ENCODE measurements around the gene CASQ2. TPM values are rescaled to one million over a fixed set of nuclear protein-coding genes. Genes with fewer than 3 reads are reported as not detected.

The CASQ2 gene
- total RNA-seq, 2 donors from 2014 or later: 0.26 TPM; not detected in 1

DNA sequence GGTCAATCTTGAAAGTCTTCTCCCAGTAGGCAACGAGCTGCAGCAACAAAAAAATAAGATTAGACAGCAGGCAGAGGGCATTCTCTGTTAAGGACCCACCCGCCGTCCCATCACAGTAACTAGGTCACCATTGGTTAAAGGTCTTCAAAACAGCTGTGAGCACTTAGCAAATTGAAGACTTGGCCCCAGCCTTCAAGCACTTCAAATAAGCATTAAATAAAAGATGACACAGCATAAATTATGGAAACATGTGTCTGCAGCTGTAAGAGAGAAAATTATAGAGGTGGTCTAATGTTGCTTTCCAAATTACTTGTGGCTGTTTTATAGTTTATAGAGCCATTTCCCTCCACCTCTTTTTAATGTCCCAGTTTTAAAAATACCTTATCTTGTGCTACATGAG, 65.6 kb downstream of the CASQ2 start:
- intact Hi-C loops (cut with DNase I): no loop called here

GRCh38 chr1:115701090-115701489, 67.4 kb downstream of the CASQ2 start:
- Histone ChIP-seq H3K9me3 (no peaks in the 10 kb centered on the region), H3K27me3 (no peaks in the 10 kb centered on the region), H3K4me1 (no peaks in the 10 kb centered on the region), H3K4me3 (no peak overlapping the region), H3K36me3 (replicated peaks in 1 of 2; ENCODE audit: insufficient read depth in 1 of 2, low read depth in 2 of 2) (no peaks in the 10 kb centered on the region), H3K27ac (no peak overlapping the region)
- intact Hi-C loops (cut with DNase I): no loop called here
- no peak for ATAC-seq
- DNase-seq: no peak
- no peak for TF ChIP-seq POLR2A (IDR thresholded peaks at IDR 0.05)
- TF ChIP-seq, protein P1, sequence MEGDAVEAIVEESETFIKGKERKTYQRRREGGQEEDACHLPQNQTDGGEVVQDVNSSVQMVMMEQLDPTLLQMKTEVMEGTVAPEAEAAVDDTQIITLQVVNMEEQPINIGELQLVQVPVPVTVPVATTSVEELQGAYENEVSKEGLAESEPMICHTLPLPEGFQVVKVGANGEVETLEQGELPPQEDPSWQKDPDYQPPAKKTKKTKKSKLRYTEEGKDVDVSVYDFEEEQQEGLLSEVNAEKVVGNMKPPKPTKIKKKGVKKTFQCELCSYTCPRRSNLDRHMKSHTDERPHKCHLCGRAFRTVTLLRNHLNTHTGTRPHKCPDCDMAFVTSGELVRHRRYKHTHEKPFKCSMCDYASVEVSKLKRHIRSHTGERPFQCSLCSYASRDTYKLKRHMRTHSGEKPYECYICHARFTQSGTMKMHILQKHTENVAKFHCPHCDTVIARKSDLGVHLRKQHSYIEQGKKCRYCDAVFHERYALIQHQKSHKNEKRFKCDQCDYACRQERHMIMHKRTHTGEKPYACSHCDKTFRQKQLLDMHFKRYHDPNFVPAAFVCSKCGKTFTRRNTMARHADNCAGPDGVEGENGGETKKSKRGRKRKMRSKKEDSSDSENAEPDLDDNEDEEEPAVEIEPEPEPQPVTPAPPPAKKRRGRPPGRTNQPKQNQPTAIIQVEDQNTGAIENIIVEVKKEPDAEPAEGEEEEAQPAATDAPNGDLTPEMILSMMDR (IDR thresholded peaks at IDR 0.05): no peak
- 62 to 77% methylated on average over 3 of the region's 3 CpGs for WGBS, 2 donors

More for the DNA sequence above, 65.6 kb downstream of the CASQ2 start:
- no peak overlapping the region for H3K4me3 ChIP-seq
- H3K27me3 ChIP-seq: no peaks in the 10 kb centered on the region
- no peak overlapping the region for H3K27ac ChIP-seq
- whole genome bisulfite sequencing, 2 donors: 69 to 72% methylated on average over 3 of the region's 3 CpGs
- no peaks in the 10 kb centered on the region for H3K9me3 ChIP-seq
- no peak for TF ChIP-seq POLR2A (IDR thresholded peaks at IDR 0.05)
- TF ChIP-seq, protein P1 (IDR thresholded peaks at IDR 0.05): no peak
- no peak for DNase-seq
- no peak for ATAC-seq
- H3K4me1 ChIP-seq: no peaks in the 10 kb centered on the region
- no peaks in the 10 kb centered on the region for H3K36me3 ChIP-seq (replicated peaks in 1 of 2; ENCODE audit: insufficient read depth in 1 of 2, low read depth in 2 of 2)

DNA sequence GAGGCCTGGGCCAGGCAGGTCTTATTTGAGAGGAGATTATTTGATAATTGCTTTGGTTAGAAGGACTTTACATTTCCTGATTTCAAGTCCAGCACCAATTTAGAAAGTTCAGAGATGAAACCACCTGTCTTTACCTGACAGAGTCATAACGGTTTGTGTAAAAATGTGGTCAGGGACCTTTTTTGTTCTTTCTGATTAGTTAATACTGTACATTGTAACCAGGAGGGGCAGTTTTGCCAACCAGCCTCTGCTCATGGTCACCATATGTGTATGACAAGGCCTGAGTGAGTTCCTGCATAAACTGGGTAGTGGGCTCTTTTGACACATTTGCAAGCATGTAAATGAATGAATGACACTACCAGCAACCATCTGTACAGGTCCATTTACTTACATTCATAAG, 70.9 kb downstream of the CASQ2 start:
- ATAC-seq: no peak
- WGBS, 2 donors: 67 to 88% methylated on average over 1 of the region's 1 CpG
- DNase-seq: no peak
- no peaks in the 10 kb centered on the region for H3K36me3 ChIP-seq (replicated peaks in 1 of 2; ENCODE audit: insufficient read depth in 1 of 2, low read depth in 2 of 2)
- no peaks in the 10 kb centered on the region for H3K27me3 ChIP-seq
- H3K27ac ChIP-seq: no peak overlapping the region
- no peaks in the 10 kb centered on the region for H3K9me3 ChIP-seq
- no peak overlapping the region for H3K4me3 ChIP-seq
- intact Hi-C loops (cut with DNase I): no loop called here
- no peaks in the 10 kb centered on the region for H3K4me1 ChIP-seq
- TF ChIP-seq, protein P1 (IDR thresholded peaks at IDR 0.05): no peak
- TF ChIP-seq POLR2A (IDR thresholded peaks at IDR 0.05): no peak

DNA sequence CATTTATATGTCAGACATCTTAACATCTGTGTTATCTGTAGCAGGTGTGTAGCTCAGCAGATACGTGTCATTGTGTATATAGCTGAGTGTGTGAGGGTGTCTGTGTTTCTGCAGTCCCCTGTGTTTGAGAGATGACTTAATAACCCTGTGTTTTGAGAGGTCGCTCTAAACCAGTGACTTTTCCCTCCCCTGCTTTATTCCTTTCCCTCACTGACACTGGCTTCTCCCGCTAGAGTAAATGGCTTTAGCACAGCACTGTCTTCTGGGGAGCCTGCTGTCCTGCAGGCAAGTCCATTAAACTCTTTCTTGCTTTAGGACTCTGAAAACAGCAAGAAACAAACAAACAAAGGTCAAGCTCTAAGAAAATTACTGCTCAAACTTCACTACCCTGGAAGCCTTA, 73.7 kb downstream of the CASQ2 start:
- Histone ChIP-seq H3K4me3 (no peak overlapping the region), H3K27ac (no peak overlapping the region), H3K9me3 (no peaks in the 10 kb centered on the region), H3K36me3 (replicated peaks in 1 of 2; ENCODE audit: insufficient read depth in 1 of 2, low read depth in 2 of 2) (peaks cover 0 to 22% of the 10 kb centered on the region in 2 donors), H3K4me1 (no peaks in the 10 kb centered on the region), H3K27me3 (no peaks in the 10 kb centered on the region)
- no peak for DNase-seq
- intact Hi-C loops (cut with DNase I): no loop called here
- 91 to 98% methylated on average over 3 of the region's 3 CpGs for WGBS, 2 donors
- no peak for TF ChIP-seq POLR2A (IDR thresholded peaks at IDR 0.05)
- TF ChIP-seq, protein P1 (IDR thresholded peaks at IDR 0.05): no peak
- ATAC-seq: no peak

DNA sequence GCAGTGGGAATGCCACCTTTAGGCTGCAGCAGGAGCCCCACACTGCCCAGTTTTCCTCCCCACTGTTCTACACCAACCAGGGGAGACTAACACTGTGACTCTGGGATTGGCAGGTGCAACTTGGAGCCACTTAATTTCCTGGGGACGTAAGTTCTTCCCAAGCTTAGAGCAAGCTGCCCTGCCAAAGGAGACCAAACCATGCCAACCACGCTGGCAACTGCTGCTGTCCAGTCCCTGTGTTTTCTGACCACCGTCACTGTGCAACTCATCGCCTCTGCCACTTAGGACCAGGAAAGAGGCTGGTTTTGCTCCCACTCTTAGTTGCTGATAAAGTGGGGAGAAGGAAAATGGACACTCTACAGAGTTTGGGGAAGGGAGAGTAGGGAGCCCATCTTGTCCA, 76.3 kb downstream of the CASQ2 start:
- Histone ChIP-seq H3K9me3 (no peaks in the 10 kb centered on the region), H3K4me1 (no peaks in the 10 kb centered on the region), H3K4me3 (no peak overlapping the region), H3K36me3 (replicated peaks in 1 of 2; ENCODE audit: insufficient read depth in 1 of 2, low read depth in 2 of 2) (peaks cover 0 to 27% of the 10 kb centered on the region in 2 donors), H3K27me3 (no peaks in the 10 kb centered on the region), H3K27ac (no peak overlapping the region)
- ATAC-seq (no peak), DNase-seq (no peak)
- intact Hi-C loops (cut with DNase I): no loop called here
- TF ChIP-seq POLR2A (IDR thresholded peaks at IDR 0.05): no peak
- TF ChIP-seq, protein P1 (IDR thresholded peaks at IDR 0.05): no peak
- WGBS, 2 donors: 91 to 98% methylated on average over 4 of the region's 4 CpGs

Data from body of pancreas (tissue), 4 donors.